Stimulated activated CD8-positive, alpha-beta memory T cell treated with anti-CD3 and anti-CD28 coated beads, Interleukin-2, amount 100 ng/mL, for 48 hours (primary cell): Measurements from ENCODE around the gene SERBP1.

ENCODE experiments used
- DNase-seq, 2 donors: peaks; one replicate each; pipeline ENCODE4 v3.0.0-alpha.2; 2020; ENCODE audit warnings: low read depth in 2 of 2

Gene SERBP1

GRCh38 chr1:67367370-67368045, 62.7 kb downstream of the SERBP1 start:
- no peak for DNase-seq

GRCh38 chr1:67361641-67362040, 68.6 kb downstream of the SERBP1 start:
- no peak for DNase-seq

GRCh38 chr1:67359592-67359991, 70.6 kb downstream of the SERBP1 start:
- no peak for DNase-seq
